ENCODE measurements around the gene MAFB. TPM values are rescaled to one million over a fixed set of nuclear protein-coding genes. Genes with fewer than 3 reads are reported as not detected.

MAFB gene
- total RNA-seq, 1 donor from 2014 or later, result 12.9 TPM

- no peak for DNase-seq
- no peak for ATAC-seq
- intact Hi-C loops (cut with micrococcal nuclease), result no loop called here
Measured at GRCh38 chr20:40641809-40642208, 47.2 kb downstream of the MAFB start.

GRCh38 chr20:40641202-40641601 is 47.8 kb downstream of the MAFB start:
- ATAC-seq (no peak), DNase-seq (no peak)
- intact Hi-C loops (cut with micrococcal nuclease), result no loop called here

GRCh38 chr20:40640667-40641066 is 48.4 kb downstream of the MAFB start:
- intact Hi-C loops (cut with micrococcal nuclease), result no loop called here
- DNase-seq, result no peak
- ATAC-seq, result no peak

GRCh38 chr20:40639676-40640355 is 49.2 kb downstream of the MAFB start:
- intact Hi-C loops (cut with micrococcal nuclease), result no loop called here
- DNase-seq, result no peak
- ATAC-seq, result no peak

- intact Hi-C loops (cut with micrococcal nuclease), result no loop called here
- ATAC-seq, result no peak
- DNase-seq, result no peak
Measured at GRCh38 chr20:40639132-40639531, 49.9 kb downstream of the MAFB start.

- DNase-seq, result no peak
- no peak for ATAC-seq
- intact Hi-C loops (cut with micrococcal nuclease), result no loop called here
Measured at GRCh38 chr20:40638414-40638813, 50.6 kb downstream of the MAFB start.

- intact Hi-C loops (cut with micrococcal nuclease), result no loop called here
- no peak for DNase-seq
- ATAC-seq, result no peak
Measured at GRCh38 chr20:40637176-40637575, 51.9 kb downstream of the MAFB start.

GRCh38 chr20:40636486-40636885 is 52.5 kb downstream of the MAFB start:
- intact Hi-C loops (cut with micrococcal nuclease), result no loop called here
- ATAC-seq, result no peak
- DNase-seq, result no peak

- no peak for DNase-seq
- ATAC-seq, result no peak
- intact Hi-C loops (cut with micrococcal nuclease), result no loop called here
Measured at GRCh38 chr20:40635971-40636370, 53.1 kb downstream of the MAFB start.
